Thymus (tissue), 11 donors: ENCODE measurements around the gene ZNF576. TPM values are rescaled to one million over a fixed set of nuclear protein-coding genes. Genes with fewer than 3 reads are reported as not detected.

Experiments
- DNase-seq, 9 donors: peaks; one replicate each; pipeline ENCODE4 v3.0.0-alpha.2; 2013; ENCODE audit warnings: low spot score in 9 of 9, low read depth in 6 of 9, missing footprints in 1 of 9
- H3K27ac ChIP-seq, 2 donors: one replicate each; pipeline ENCODE4 v1.5.1; 2013; ENCODE audit warnings: control low read depth in 1 of 2, low read depth in 1 of 2, low read length in 1 of 2, mild to moderate bottlenecking in 1 of 2, moderate library complexity in 1 of 2
- H3K27me3 ChIP-seq, 2 donors: one replicate each; pipeline ENCODE4 v1.5.1; 2013; ENCODE audit warnings: low read length in 1 of 2; ENCODE audit not compliant: control insufficient read depth in 2 of 2, insufficient read depth in 1 of 2
- H3K36me3 ChIP-seq, 2 donors: one replicate each; pipeline ENCODE4 v1.5.1; 2013; ENCODE audit warnings: low read length in 1 of 2, mild to moderate bottlenecking in 1 of 2, moderate library complexity in 1 of 2; ENCODE audit not compliant: control insufficient read depth in 2 of 2, insufficient read depth in 2 of 2
- H3K4me1 ChIP-seq, 2 donors: one replicate each; pipeline ENCODE4 v1.5.1; 2013; ENCODE audit warnings: low read length in 2 of 2; ENCODE audit not compliant: control insufficient read depth in 2 of 2, insufficient read depth in 2 of 2
- H3K4me3 ChIP-seq, 2 donors: one replicate each; pipeline ENCODE4 v1.5.1; 2013; ENCODE audit warnings: low read length in 2 of 2, control low read depth in 1 of 2, mild to moderate bottlenecking in 1 of 2
- H3K9me3 ChIP-seq, 2 donors: one replicate each; pipeline ENCODE4 v1.5.1; 2013; ENCODE audit warnings: low read length in 1 of 2, mild to moderate bottlenecking in 1 of 2; ENCODE audit not compliant: control insufficient read depth in 2 of 2, insufficient read depth in 1 of 2
- WGBS: extraction: QIAGEN DNeasy Blood & Tissue Kit; methylation state at CpG from one replicate; pipeline ENCODE4 v1.1.7; 2013; 5-methylcytosine and 5-hydroxymethylcytosine counted together
- polyA plus RNA-seq: library from polyadenylated mRNA; stranded (reverse); fragments of 200-250 nt; gene quantifications from one replicate; pipeline ENCODE4 v1.2.3, GENCODE V29; 2013
- total RNA-seq: library from RNA; stranded (reverse); fragments of 120-200 nt; gene quantifications from one replicate; pipeline ENCODE4 v1.2.4, GENCODE V29; 2013
- donor health status: healthy.

ZNF576 gene
- total and polyA plus RNA-seq, 2 donors = 9.7 to 10.3 TPM

- under 1% methylated on average over 81 of the region's 81 CpGs for WGBS
- H3K4me1 ChIP-seq = peaks cover 9 to 24% of the 10 kb centered on the region in 2 donors
- H3K4me3 ChIP-seq = peak within 1 kb of the TSS; percentile 81 to 94
- DNase-seq = peak; percentile 62 to 94 (median 84)
- H3K27me3 ChIP-seq = no peaks in the 10 kb centered on the region
- no peaks in the 10 kb centered on the region for H3K9me3 ChIP-seq
- no peaks in the 10 kb centered on the region for H3K36me3 ChIP-seq
- peak within 1 kb of the TSS; percentile 87 to 99 for H3K27ac ChIP-seq
These were observed 23.1 kb downstream of the ZNF576 start, which contains the start of gene ZNF428 for GRCh38 chr19:43619262-43620060. ZNF428 (minus strand) TSS chr19:43619629; CDS start chr19:43614304, 5,325 bp downstream.

- Histone ChIP-seq H3K4me1 (peaks cover 16 to 31% of the 10 kb centered on the region in 2 donors), H3K36me3 (no peaks in the 10 kb centered on the region), H3K27ac (peak overlapping the region; percentile 87 to 99), H3K9me3 (no peaks in the 10 kb centered on the region), H3K4me3 (peak overlapping the region; percentile 81 to 94), H3K27me3 (peaks cover 0 to 3% of the 10 kb centered on the region in 2 donors)
- peak in 1 of 9 donors; percentile 83 for DNase-seq
- WGBS = 58% methylated on average over 23 of the region's 23 CpGs
These were observed 23.9 kb downstream of the ZNF576 start for GRCh38 chr19:43620061-43621001.

GRCh38 chr19:43622070-43622469 lies 25.7 kb downstream of the ZNF576 start:
- Histone ChIP-seq H3K4me3 (no peak overlapping the region), H3K9me3 (peaks cover 0 to 1% of the 10 kb centered on the region in 2 donors), H3K4me1 (peaks cover 16 to 34% of the 10 kb centered on the region in 2 donors), H3K36me3 (no peaks in the 10 kb centered on the region), H3K27me3 (peaks cover 0 to 20% of the 10 kb centered on the region in 2 donors), H3K27ac (no peak overlapping the region)
- 93% methylated on average over 4 of the region's 4 CpGs for WGBS
- no peak for DNase-seq

- H3K27me3 ChIP-seq = peaks cover 0 to 26% of the 10 kb centered on the region in 2 donors
These were observed 26.6 kb downstream of the ZNF576 start for GRCh38 chr19:43622956-43623355.

GRCh38 chr19:43623889-43624670 lies 27.7 kb downstream of the ZNF576 start:
- WGBS = 88% methylated on average over 35 of the region's 35 CpGs
- Histone ChIP-seq H3K4me3 (no peak overlapping the region), H3K27ac (peak overlapping the region in 1 of 2 donors; percentile 73), H3K4me1 (peaks cover 16 to 23% of the 10 kb centered on the region in 2 donors), H3K9me3 (peaks cover 0 to 1% of the 10 kb centered on the region in 2 donors), H3K27me3 (peaks cover 0 to 26% of the 10 kb centered on the region in 2 donors), H3K36me3 (no peaks in the 10 kb centered on the region)
- no peak for DNase-seq

More at GRCh38 chr19:43622956-43623355, 26.6 kb downstream of the ZNF576 start:
- DNase-seq = no peak
- H3K9me3 ChIP-seq = peaks cover 0 to 1% of the 10 kb centered on the region in 2 donors
- H3K27ac ChIP-seq = no peak overlapping the region
- no peaks in the 10 kb centered on the region for H3K36me3 ChIP-seq
- no peak overlapping the region for H3K4me3 ChIP-seq
- H3K4me1 ChIP-seq = peaks cover 16 to 34% of the 10 kb centered on the region in 2 donors
- 97% methylated on average over 1 of the region's 1 CpG for WGBS

GRCh38 chr19:43624933-43625332 lies 28.5 kb downstream of the ZNF576 start:
- WGBS = 6% methylated on average over 30 of the region's 30 CpGs
- peak; percentile 64 to 92 (median 84) for DNase-seq
- no peak overlapping the region for H3K4me3 ChIP-seq
- peaks cover 16 to 22% of the 10 kb centered on the region in 2 donors for H3K4me1 ChIP-seq
- peaks cover 0 to 26% of the 10 kb centered on the region in 2 donors for H3K27me3 ChIP-seq
- H3K36me3 ChIP-seq = no peaks in the 10 kb centered on the region
- peaks cover 0 to 1% of the 10 kb centered on the region in 2 donors for H3K9me3 ChIP-seq
- peak overlapping the region in 1 of 2 donors; percentile 73 for H3K27ac ChIP-seq

- Histone ChIP-seq H3K4me1 (peaks cover 8 to 12% of the 10 kb centered on the region in 2 donors), H3K36me3 (no peaks in the 10 kb centered on the region), H3K27ac (no peak overlapping the region), H3K9me3 (peaks cover 0 to 1% of the 10 kb centered on the region in 2 donors), H3K4me3 (no peak overlapping the region), H3K27me3 (peaks cover 0 to 28% of the 10 kb centered on the region in 2 donors)
- no peak for DNase-seq
- WGBS = 66% methylated on average over 32 of the region's 32 CpGs
These were observed 29.7 kb downstream of the ZNF576 start for GRCh38 chr19:43625918-43626579.

GRCh38 chr19:43626838-43627237 lies 30.4 kb downstream of the ZNF576 start:
- Histone ChIP-seq H3K27me3 (peaks cover 0 to 28% of the 10 kb centered on the region in 2 donors), H3K36me3 (no peaks in the 10 kb centered on the region), H3K9me3 (peaks cover 0 to 1% of the 10 kb centered on the region in 2 donors), H3K27ac (no peak overlapping the region), H3K4me1 (peaks cover 8 to 12% of the 10 kb centered on the region in 2 donors), H3K4me3 (no peak overlapping the region)
- 45% methylated on average over 17 of the region's 17 CpGs for WGBS
- no peak for DNase-seq
